ENCODE data around the gene PTH1R. TPM values are rescaled to one million over a fixed set of nuclear protein-coding genes. Genes with fewer than 3 reads are reported as not detected.

Gene PTH1R
- total RNA-seq, 1 experiment from 2014 or later: not detected

GRCh38 chr3:46882377-46883053 is 5.0 kb downstream of the PTH1R start:
- in situ Hi-C loops (cut with HindIII; ENCODE audit: low pct_unique_long_range_greater_than_20kb, low sequenced_read_pairs) (no loop called here), intact Hi-C loops (cut with micrococcal nuclease; ENCODE audit: unreplicated experiment) (no loop called here)
- CTCF ChIA-PET: interaction anchor here (0.7 kb wide), 2 partner anchors 14 to 124 kb away, joined by 4 to 11 read pairs; no protein-coding TSS in a partner anchor
- no peak for DNase-seq (ENCODE audit: low read depth, low spot score)
- Histone ChIP-seq H3K4me1 (ENCODE audit: control insufficient read depth, insufficient read depth, low read length) (no peaks in the 10 kb centered on the region), H3K27ac (ENCODE audit: low read length) (no peak overlapping the region), H3K4me3 (ENCODE audit: low read depth in 2 of 2, low read length in 2 of 2) (peak overlapping the region; percentile 33 to 47), H3K27me3 (ENCODE audit: control insufficient read depth, insufficient read depth, low read length) (no peaks in the 10 kb centered on the region), H3K36me3 (ENCODE audit: control insufficient read depth, insufficient read depth, low read length) (no peaks in the 10 kb centered on the region), H3K9me3 (ENCODE audit: control insufficient read depth, insufficient read depth, low read depth, low read length) (no peaks in the 10 kb centered on the region)
- no TSS peak for BruUV-seq (replicated peaks)
- POLR2A ChIA-PET: no interaction called here
- ATAC-seq: peak; percentile 66
- no peak for TF ChIP-seq POLR2AphosphoS5 (IDR thresholded peaks at IDR 0.05; ENCODE audit: low read depth, low read length)
- TF ChIP-seq REST (IDR thresholded peaks at IDR 0.05; ENCODE audit: insufficient read depth in 1 of 2, low read depth in 2 of 2, low read length in 1 of 2): no peak
- no peak for TF ChIP-seq TCF7L2 (IDR thresholded peaks at IDR 0.05; ENCODE audit: low read depth, low read length)
- no peak for TF ChIP-seq CTCF (IDR thresholded peaks at IDR 0.05)
- no peak for TF ChIP-seq SIN3A (IDR thresholded peaks at IDR 0.05; ENCODE audit: borderline replicate concordance, insufficient read depth, low read depth, low read length)

- intact Hi-C loops (cut with micrococcal nuclease; ENCODE audit: unreplicated experiment): no loop called here
- peak; percentile 61; the same call in 1 of the 2 replicates for ATAC-seq
Measured at GRCh38 chr3:46883054-46883829, 5.7 kb downstream of the PTH1R start.

More at GRCh38 chr3:46883054-46883829, 5.7 kb downstream of the PTH1R start:
- DNase-seq (ENCODE audit: low read depth, low spot score): no peak
- no TSS peak for BruUV-seq (replicated peaks)
- ChIA-PET CTCF (interaction anchor here (0.7 kb wide), 2 partner anchors 13 to 125 kb away, joined by 4 to 11 read pairs; no protein-coding TSS in a partner anchor), POLR2A (no interaction called here)
- no peaks in the 10 kb centered on the region for H3K4me1 ChIP-seq (ENCODE audit: control insufficient read depth, insufficient read depth, low read length)
- in situ Hi-C loops (cut with HindIII; ENCODE audit: low pct_unique_long_range_greater_than_20kb, low sequenced_read_pairs): no loop called here
- no peaks in the 10 kb centered on the region for H3K36me3 ChIP-seq (ENCODE audit: control insufficient read depth, insufficient read depth, low read length)
- no peak for TF ChIP-seq POLR2AphosphoS5 (IDR thresholded peaks at IDR 0.05; ENCODE audit: low read depth, low read length)
- no peak for TF ChIP-seq SIN3A (IDR thresholded peaks at IDR 0.05; ENCODE audit: borderline replicate concordance, insufficient read depth, low read depth, low read length)
- no peak for TF ChIP-seq CTCF (IDR thresholded peaks at IDR 0.05)
- no peak for TF ChIP-seq REST (IDR thresholded peaks at IDR 0.05; ENCODE audit: insufficient read depth in 1 of 2, low read depth in 2 of 2, low read length in 1 of 2)
- no peak for TF ChIP-seq TCF7L2 (IDR thresholded peaks at IDR 0.05; ENCODE audit: low read depth, low read length)
- no peak overlapping the region; a peak in 1 of 4 replicates for H3K4me3 ChIP-seq (ENCODE audit: low read depth in 2 of 2, low read length in 2 of 2)
- H3K27me3 ChIP-seq (ENCODE audit: control insufficient read depth, insufficient read depth, low read length): no peaks in the 10 kb centered on the region
- H3K27ac ChIP-seq (ENCODE audit: low read length): no peak overlapping the region
- no peaks in the 10 kb centered on the region for H3K9me3 ChIP-seq (ENCODE audit: control insufficient read depth, insufficient read depth, low read depth, low read length)

Data from Panc1 (cell line).